Activated CD4-positive, alpha-beta T cell treated with anti-CD3 and anti-CD28 coated beads, Interleukin-2, amount 50 U/mL, for 4 hours (primary cell): ENCODE results near the gene PXMP4.

Experiments used
- DNase-seq, 2 experiments: peaks; one replicate each; pipeline ENCODE4 v3.0.0-alpha.2; 2020

PXMP4 gene

GRCh38 chr20:33681288-33681687 lies 38.8 kb downstream of the PXMP4 start:
- no peak for DNase-seq

GRCh38 chr20:33680686-33681085 lies 39.4 kb downstream of the PXMP4 start:
- DNase-seq: no peak

- peak in 1 of 2 experiments; percentile 12 for DNase-seq
Measured at GRCh38 chr20:33679758-33680485, 40.2 kb downstream of the PXMP4 start.

GRCh38 chr20:33677991-33678702 lies 42.0 kb downstream of the PXMP4 start:
- DNase-seq: no peak

DNA sequence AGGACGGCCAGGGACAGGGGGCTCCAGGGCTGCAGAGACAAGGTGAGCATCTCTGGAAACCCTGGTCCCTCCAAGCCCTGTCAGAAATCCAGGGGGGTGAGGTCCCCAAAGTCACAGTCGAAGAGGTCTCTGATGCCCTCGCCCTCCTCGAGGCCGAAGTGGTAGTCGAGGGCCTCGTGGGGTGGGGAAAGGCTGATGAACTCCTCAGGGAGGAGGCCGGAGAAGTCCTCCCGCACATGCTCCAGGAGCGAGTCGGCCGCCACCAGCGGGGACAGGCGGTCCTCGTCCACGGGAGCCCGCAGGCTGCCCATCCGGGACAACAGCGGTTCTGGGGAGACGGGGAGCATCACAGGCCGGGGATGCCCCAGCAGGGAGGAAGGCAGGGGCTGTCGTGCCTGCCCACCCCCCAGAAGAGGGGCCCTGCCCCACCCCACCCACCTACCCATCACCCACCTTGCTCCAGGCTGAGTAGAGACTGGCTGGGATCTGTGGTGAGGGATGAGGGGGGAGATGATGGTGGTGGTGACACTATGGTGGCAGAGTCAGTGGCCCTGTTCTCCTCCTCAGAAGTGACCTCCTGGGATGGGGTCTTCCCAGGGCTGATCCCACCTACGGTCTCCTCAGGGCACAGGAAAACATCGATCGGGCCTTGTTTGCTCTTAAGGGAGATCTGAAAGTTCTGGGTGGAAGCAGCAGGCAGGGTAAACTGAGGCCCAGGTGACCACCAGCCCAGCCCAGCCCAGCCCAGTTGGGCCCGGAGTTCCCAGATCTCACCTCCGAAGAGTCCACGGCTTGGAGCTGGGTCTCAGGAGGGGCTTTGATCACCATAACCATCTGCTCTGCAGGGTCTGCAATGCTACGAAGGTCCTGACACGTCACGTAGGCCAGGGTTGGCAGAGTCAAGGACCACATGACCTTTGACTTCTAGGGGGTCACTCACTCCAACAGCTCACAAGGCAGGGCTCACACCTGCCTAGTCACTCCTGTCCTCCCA lies 43.2 kb downstream of the PXMP4 start:
- DNase-seq: no peak

DNA sequence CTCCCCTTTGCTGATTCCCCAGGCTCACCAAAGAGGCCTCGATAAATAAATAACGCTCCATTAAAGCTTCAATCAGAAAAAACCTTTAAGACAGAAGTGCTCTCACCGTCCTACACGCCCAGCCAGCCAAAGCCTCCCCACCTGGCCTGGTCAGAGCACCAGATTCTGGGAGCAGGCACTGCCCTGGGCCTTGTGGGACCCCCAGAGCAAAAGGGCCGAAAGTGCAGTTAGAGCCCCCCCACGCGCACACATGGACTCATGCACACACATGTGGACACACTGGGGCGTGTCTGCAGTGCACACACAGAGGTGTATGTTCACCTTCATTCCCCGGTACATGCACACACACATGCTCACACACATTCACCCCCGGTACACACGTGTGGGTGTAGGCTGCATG lies 44.0 kb downstream of the PXMP4 start:
- no peak for DNase-seq

- DNase-seq: no peak
Measured at GRCh38 chr20:33675136-33675959, 44.8 kb downstream of the PXMP4 start.

DNA sequence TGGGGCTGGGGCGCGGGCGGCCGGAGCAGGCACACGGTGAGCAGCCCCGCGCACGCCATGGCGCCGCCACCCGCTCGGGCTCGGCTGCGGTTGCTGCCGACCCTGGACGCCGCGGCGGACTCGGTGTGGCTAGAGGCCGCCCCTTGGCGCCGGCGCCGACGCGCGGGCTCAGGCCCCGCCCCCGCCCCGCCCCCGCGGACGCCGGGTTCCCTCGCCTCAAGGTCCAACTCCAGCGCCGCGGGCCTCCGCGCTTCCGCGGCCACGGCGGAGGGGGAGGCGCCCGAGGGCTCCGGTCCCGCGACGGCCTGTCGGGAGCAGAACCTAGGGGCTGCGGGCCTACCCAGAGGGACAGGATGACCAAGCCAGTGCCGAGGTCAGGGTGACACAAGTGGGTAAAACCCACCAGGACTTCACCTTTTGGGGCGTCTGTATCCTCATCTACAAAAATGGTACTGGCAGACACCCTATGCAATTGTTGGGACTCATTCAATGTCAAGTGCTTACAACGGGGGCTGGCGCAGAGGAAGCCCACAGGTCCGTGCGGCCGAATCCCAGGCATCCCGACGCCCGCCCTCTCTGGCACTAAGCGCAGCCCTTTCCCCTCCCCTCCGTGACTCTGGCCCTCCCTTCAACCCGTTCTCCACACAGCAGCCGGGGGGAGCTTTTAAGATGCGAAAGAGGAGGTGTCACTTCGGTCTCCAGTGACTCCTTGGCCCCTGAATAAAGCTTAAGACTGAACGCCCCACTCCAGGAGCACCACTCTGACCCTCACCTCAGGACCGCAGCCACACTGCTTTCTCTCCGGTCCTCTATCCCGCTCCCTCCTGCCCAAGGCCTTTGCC lies 45.6 kb downstream of the PXMP4 start, which contains the start of gene NECAB3:
Gene NECAB3 (minus strand): TSS at position 135 of the 842 bp plus-strand sequence. CDS start 76 bp downstream, at position 59.
- DNase-seq: peak in 1 of 2 experiments; percentile 23

DNA sequence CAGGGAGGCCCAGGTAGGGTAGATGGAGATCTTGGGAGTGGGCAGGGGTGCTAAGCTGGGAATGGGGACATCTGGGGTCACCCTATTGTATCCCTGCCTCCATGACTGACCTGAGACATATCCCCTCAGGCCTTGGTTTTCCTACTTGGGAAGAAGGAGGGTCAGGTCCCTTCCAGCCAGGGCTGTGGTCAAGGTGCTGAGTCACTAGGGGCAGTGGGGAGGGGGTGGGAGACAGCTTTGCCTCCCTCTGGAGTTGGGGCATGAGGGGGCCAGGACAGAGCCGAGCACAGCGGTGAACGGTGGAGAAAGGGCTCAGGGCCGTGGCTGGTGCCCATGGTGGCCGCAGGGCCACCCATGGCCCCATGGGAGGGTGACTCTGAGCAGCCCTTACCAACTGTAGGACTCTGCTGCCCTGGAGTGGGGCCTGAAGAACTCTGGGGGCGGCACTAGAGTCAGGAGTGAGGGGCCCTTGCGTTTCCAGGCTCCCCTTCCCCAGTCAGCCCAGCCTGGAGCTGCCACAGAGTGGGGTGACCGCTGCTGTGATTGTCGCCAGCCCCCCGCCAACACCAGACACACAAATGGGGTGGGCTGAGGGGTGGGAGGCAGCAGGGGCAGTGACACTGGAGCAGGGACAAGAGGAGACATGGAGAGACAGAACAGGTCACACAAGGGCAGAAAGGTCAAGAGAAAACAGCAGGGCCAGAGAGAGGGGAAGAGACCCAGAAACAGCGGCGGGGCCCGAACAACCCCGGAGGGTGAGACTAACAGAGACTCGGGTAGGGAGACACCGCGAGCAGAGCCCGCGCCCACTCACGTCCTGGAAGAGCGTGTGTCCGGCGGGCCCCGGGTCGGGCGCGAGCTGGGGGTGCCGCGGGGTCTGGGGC lies 46.5 kb downstream of the PXMP4 start:
- DNase-seq: no peak

DNA sequence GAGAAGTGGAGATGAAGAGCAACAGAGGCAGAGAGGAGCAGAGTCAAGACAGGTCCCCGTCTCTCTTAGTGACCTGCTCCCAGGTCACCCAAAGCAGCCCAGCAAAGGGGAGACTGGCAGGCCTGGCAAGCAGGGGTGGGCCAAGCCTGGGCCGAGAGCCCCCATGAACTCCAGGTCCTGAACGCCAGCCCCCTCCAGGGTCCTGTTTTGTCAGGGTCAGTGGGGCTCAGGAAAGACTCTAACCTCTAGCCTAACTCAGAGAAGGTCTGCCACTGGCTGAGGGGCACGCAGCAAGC lies 47.0 kb downstream of the PXMP4 start:
- DNase-seq: no peak

- no peak for DNase-seq
Measured at GRCh38 chr20:33672426-33673113, 47.5 kb downstream of the PXMP4 start.

DNA sequence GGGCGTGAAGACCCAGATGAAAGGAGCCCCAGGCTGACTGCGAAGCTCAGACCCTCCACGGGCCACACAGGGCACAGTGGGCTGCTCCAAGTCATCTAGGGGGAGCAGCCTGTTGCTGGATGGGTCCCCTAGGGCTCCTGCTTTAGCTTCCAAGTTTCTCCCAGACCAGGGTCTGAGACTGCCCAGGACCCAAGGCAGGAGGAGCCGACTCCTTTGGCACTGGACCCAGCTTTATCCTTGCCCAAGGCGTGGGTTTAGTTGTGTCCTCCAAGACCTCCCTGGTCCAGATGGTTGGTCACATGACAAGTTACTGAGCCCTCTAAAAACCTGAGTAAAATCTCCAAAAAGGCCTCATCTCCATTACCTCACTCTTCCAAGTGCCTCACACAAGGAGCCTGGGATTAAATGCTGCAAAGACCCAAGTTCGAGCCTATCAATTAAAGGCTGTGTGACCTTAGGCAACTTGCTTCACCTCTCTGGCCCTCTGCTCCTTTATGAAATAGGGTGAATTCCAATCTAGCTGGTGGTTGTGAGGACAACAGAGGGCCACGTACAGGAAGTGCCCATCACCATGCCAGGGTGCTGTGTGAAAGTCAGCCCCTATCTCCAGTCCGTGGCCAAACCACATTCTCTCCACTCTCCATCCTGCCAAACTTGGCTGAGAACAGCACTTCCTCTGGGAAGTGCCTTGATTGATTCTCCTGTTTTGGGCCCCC lies 48.4 kb downstream of the PXMP4 start:
- no peak for DNase-seq

DNA sequence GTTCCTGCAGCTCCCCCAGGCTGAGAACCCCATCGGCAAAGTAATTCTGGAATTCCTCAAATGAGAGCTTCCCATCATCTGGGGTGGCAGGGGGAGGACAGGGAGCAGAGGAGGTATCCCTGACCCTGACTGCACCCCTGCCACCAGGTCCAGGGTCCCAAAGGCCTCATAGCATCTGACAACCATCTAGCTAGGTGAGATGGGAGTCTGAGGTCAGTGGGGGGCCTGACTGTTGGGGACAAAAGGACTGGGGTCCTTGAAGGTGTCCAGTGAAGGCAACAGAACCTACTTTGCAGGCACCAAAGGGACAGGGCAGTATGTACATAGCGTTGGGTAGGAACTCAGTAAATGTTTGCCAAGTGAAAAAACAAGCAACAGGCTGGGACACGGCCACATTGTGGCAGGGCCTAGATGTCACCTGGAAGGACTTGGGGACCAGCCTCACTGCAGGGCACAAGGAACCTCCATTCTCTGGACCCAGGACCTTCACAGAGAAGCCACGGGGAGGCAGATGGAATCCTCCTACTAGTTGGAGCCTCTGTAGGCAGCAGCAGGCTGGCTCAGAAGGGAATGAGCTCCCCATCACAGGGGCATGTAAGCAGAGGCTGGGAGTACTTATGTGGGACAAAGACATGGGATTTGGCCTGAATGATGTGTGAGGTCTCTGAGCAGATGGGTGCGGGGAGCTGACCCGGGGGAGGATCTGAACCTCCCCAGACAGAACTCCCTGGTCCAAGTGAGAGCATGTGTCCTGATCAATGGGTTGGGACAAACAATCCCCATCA lies 49.2 kb downstream of the PXMP4 start:
- DNase-seq: no peak

DNA sequence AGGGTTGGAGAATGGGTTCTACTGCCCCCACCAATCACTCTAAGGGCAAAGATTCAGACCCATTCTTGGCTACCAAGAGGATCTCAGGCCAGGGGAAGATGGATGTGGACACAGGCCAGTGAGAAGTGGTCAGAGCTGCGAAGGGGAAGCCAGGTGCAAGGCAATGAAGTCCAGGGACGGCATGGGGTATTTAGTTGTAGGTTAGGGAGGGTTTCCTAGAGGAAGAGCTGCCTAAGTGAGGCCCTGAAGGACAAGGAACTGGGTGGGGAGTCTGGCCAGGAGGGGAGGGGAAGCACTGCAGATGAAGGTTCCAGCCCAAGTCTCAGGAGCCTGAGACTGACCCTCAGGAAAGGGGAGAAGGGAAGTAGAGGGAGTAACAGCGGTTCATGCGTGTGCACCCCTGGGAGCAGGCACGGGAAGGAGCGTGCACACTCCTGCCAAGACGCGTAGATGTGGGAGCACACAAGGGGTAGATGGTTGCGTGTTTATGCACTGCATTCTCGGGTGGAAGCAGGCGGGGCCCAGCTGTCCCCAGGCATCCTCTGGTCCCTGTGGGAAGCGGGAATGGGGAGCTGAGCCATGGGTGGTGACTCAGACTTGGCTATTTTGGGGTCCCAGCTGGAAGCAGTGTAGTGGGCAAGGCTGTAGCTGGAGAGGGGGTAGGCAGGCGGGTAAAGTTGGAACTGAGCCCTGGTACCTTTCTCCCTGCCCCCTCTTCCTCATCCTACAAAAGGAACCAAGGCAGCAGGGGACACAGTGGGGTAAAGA lies 50.1 kb downstream of the PXMP4 start:
- DNase-seq: no peak

DNA sequence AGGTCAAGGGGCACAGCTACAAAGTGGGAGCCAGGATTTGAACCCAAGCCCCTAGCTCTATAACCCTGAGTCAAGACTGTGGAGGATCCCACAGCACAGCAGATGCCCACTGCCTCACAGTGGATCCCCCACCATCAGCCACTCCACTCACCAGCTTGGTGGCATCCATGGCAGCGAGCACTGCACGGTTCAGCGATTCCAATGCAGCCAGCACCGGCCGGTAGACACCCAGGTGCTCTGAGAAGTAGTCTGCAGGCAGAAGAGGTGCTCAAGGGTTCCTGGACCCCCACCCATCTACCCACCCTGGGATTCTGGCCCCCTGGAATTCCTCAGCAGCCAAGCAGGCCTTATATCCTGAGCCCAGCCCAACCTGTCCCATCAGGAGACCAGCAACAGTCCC lies 50.9 kb downstream of the PXMP4 start:
- DNase-seq: no peak

DNA sequence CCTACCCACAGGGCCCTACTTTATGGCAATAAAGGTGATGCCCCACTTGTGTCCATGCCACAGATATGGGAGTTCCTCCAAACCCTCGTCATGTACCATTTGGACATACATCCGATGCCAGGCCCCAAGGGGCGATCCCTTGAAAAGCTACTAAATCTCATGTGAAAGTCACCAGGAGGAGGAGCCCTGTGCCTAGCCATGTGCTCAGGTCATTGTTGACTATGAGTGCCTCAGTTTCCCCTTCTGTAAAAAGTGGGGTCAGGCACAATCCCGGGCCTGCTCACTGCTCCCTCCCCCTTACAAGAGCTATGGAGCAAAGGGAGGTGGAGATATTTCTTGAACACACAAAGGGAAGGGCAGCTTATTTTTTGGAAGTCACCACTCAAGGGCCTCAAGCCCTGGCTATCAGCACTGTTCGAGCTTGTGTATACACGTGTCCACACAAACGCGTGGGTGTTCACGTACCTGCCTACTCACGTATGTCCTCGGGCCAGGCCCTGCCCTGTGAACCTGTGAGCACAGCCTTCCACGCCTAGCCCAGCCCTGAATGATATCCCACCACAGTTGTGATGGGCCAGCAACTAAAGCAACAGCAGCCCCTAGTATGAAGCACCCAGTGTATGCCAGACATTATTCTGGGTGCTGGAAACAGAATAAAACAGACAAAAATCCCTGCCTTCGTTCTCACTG lies 51.5 kb downstream of the PXMP4 start:
- DNase-seq: no peak
